K562 (cell line): ENCODE data around the gene IMPDH2. TPM values are rescaled to one million over a fixed set of nuclear protein-coding genes. Genes with fewer than 3 reads are reported as not detected.

Source experiments
- ATF4 ChIP-seq: fragments of 450-650 bp; formaldehyde crosslinking; IDR thresholded peaks from 2 replicates; pipeline ENCODE4 v1.4.0; 2022; ENCODE audit warnings: mild to moderate bottlenecking, moderate library complexity
- BRD4 ChIP-seq: fragments of 200-600 bp; sonication (generic); IDR thresholded peaks from 2 replicates; pipeline ENCODE4 v1.6.1; 2017; ENCODE audit warnings: inconsistent platforms
- CHD2 ChIP-seq: IDR thresholded peaks from 2 replicates; pipeline ENCODE4 v1.6.1; 2011; ENCODE audit warnings: low read depth, low read length
- FOSL1 ChIP-seq: fragments of 200-800 bp; sonication (Bioruptor generic); conservative IDR thresholded peaks from 2 replicates; pipeline ENCODE4 v1.6.1; 2016; ENCODE audit warnings: missing genetic modification characterization, missing compliant biosample characterization
- GMEB1 ChIP-seq: fragments of 250-450 bp; sonication (Bioruptor Pico); IDR thresholded peaks from 2 replicates; pipeline ENCODE4 v1.4.0; 2020; ENCODE audit warnings: mild to moderate bottlenecking
- HDAC1 ChIP-seq, 2 experiments: fragments of 450-650 bp; IDR thresholded peaks; 2 replicates each; pipeline ENCODE4 v1.6.1; 2016 to 2017; ENCODE audit warnings: inconsistent platforms in 1 of 2, mild to moderate bottlenecking in 1 of 2, moderate library complexity in 1 of 2
- KLF13 ChIP-seq: fragments of 450-650 bp; IDR thresholded peaks from 2 replicates; pipeline ENCODE4 v1.6.1; 2016; ENCODE audit warnings: missing genetic modification characterization, low read depth, mild to moderate bottlenecking, missing compliant biosample characterization, moderate library complexity, borderline replicate concordance
- L3MBTL2 ChIP-seq: fragments of 450-650 bp; IDR thresholded peaks from 2 replicates; pipeline ENCODE4 v1.6.1; 2016; ENCODE audit warnings: mild to moderate bottlenecking, moderate library complexity
- MTA3 ChIP-seq: fragments of 450-650 bp; formaldehyde crosslinking; IDR thresholded peaks from 2 replicates; pipeline ENCODE4 v1.6.1; 2017; ENCODE audit warnings: mild to moderate bottlenecking, borderline replicate concordance
- POLR2B ChIP-seq: fragments of 450-650 bp; IDR thresholded peaks from 2 replicates; pipeline ENCODE4 v1.6.1; 2018; ENCODE audit warnings: low read depth; ENCODE audit not compliant: partially characterized antibody
- PYGO2 ChIP-seq: fragments of 450-650 bp; IDR thresholded peaks from 2 replicates; pipeline ENCODE4 v1.6.1; 2016; ENCODE audit warnings: mild to moderate bottlenecking, missing genetic modification characterization, moderate library complexity, missing compliant biosample characterization
- RAD51 ChIP-seq: fragments of 450-650 bp; IDR thresholded peaks from 2 replicates; pipeline ENCODE4 v1.7.1; 2016; ENCODE audit warnings: low read depth, mild to moderate bottlenecking, borderline replicate concordance
- TBP ChIP-seq: optimal IDR thresholded peaks from 2 replicates; pipeline ENCODE3; 2011; ENCODE audit warnings: low read depth, low read length, improper control_type of control experiment
- THAP12 ChIP-seq: fragments of 250-450 bp; sonication (Bioruptor Pico); IDR thresholded peaks from 2 replicates; pipeline ENCODE4 v1.9.0; 2021; ENCODE audit warnings: mild to moderate bottlenecking, inconsistent platforms
- ZBTB26 ChIP-seq: fragments of 450-650 bp; formaldehyde crosslinking; IDR thresholded peaks from 2 replicates; pipeline ENCODE4 v1.4.0; 2022; ENCODE audit warnings: missing genetic modification characterization
- ZBTB34 ChIP-seq: fragments of 250-450 bp; sonication (Bioruptor Pico); IDR thresholded peaks from 2 replicates; pipeline ENCODE4 v1.8.0; 2021; ENCODE audit warnings: mild to moderate bottlenecking, moderate library complexity
- ZFPM2 ChIP-seq: fragments of 250-450 bp; sonication (Bioruptor Pico); IDR thresholded peaks from 2 replicates; pipeline ENCODE4 v1.5.1; 2022; ENCODE audit warnings: mild to moderate bottlenecking
- ZNF143 ChIP-seq: sonication (generic); formaldehyde crosslinking; IDR thresholded peaks from 2 replicates; pipeline ENCODE4 v1.9.0; 2022; ENCODE audit warnings: mild to moderate bottlenecking, missing genetic modification reagents
- polyA plus RNA-seq, 8 experiments: library from polyadenylated mRNA; depleted of rRNA in 4 of 8; stranded (reverse) in 5 of 8; unstranded in 3 of 8; fragments of >200 nt; fragmentation: Nextera tagmentation in 2 of 8; fragmentation: Illumina TruSeq in 1 of 8; extraction: Ambion mirVana in 2 of 8; extraction: Trizol in 1 of 8; gene quantifications; 2 replicates each; pipeline versions ENCODE4 v1.2.1 to v1.2.3, GENCODE V29; 2011 to 2014; ENCODE audit warnings: inconsistent platforms in 1 of 8, missing spikeins in 1 of 8
- total RNA-seq, 7 experiments: library from RNA; depleted of rRNA in 6 of 7; stranded (reverse); fragments of >200 nt in 6 of 7; fragmentation: Illumina TruSeq in 2 of 7; extraction: Trizol in 2 of 7; gene quantifications; 2 replicates each; pipeline versions ENCODE4 v1.2.1 to v1.2.3, GENCODE V29; 2011 to 2021; ENCODE audit warnings: low replicate concordance in 1 of 7

The IMPDH2 gene
- total and polyA plus RNA-seq, 9 of the 15 experiments (the other 6 are each of a cell fraction or from before 2014, with no cell fraction given), result 318 to 507 (median 366) TPM

- TF ChIP-seq FOSL1 (peak; percentile 51), ZNF143 (CRISPR knock-in tag) (no peak), HDAC1 (IDR thresholded peaks at IDR 0.05) (peak in 1 of 2 experiments; percentile 80; a peak in 1 of 4 replicates), POLR2B (peak; percentile 97), RAD51 (no peak), ZFPM2 (0 out of 2 replicates have a peak, but pooled peaks have one; percentile 77), ZBTB34 (CRISPR knock-in tag) (no peak), PYGO2 (tag) (no peak), ZBTB26 (CRISPR knock-in tag) (0 out of 2 replicates have a peak, but pooled peaks have one; percentile 9), MTA3 (peak; percentile 87; the same call in 1 of the 2 replicates), CHD2 (0 out of 2 replicates have a peak, but pooled peaks have one; percentile 24), KLF13 (peak; percentile 29; the same call in 1 of the 2 replicates), ATF4 (CRISPR knock-in tag) (peak; percentile 56; the same call in 1 of the 2 replicates), L3MBTL2 (peak; percentile 94), BRD4 (0 out of 2 replicates have a peak, but pooled peaks have one; percentile 47), THAP12 (CRISPR knock-in tag) (peak; percentile 65; the same call in 1 of the 2 replicates), TBP (peak; percentile 97), GMEB1 (CRISPR knock-in tag) (peak; percentile 98)
These were observed at the start of gene IMPDH2 (continued) for GRCh38 chr3:49028673-49029562.
